ENCODE data around the gene GIGYF2. TPM values are rescaled to one million over a fixed set of nuclear protein-coding genes. Genes with fewer than 3 reads are reported as not detected.

The GIGYF2 gene
- total and polyA plus RNA-seq, 4 donors, result 10.6 to 50.5 (median 26.7) TPM

DNA sequence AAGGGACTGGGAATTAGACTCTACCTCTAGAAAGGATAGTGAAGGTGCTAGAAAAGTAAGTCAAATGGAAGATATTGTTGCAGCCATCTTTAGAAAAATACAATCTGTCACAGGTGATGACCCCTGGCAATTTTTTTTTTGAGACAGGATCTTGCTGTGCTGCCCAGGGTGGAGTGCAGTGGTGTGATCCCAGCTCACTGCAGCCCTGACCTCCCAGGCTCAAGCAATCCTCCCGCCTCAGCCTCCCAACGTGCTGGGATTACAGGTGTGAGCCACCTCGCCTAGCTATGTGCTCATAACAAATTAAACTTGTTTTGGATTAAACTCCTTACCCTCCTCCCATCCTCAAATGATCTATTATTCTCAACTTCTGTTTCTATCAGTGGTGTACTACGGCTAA is 3.8 kb upstream of the GIGYF2 start:
- Histone ChIP-seq H3K27me3 (ENCODE audit: control insufficient read depth in 4 of 4, insufficient read depth in 4 of 4, low read length in 3 of 4) (no peaks in the 10 kb centered on the region), H3K9me3 (ENCODE audit: control insufficient read depth in 4 of 4, low read length in 3 of 4) (no peaks in the 10 kb centered on the region), H3K4me1 (ENCODE audit: control insufficient read depth in 4 of 4, insufficient read depth in 4 of 4, low read length in 3 of 4) (peaks cover 1 to 11% (median 4%) of the 10 kb centered on the region in 4 donors), H3K9ac (ENCODE audit: low read depth in 1 of 2, low read length in 2 of 2) (no peak overlapping the region), H3K27ac (ENCODE audit: low read depth in 1 of 2, low read length in 2 of 2) (no peak overlapping the region), H3K36me3 (ENCODE audit: control insufficient read depth in 4 of 4, insufficient read depth in 3 of 4, low read depth in 1 of 4, low read length in 3 of 4) (no peaks in the 10 kb centered on the region), H3K4me3 (ENCODE audit: low read depth in 1 of 3, low read length in 3 of 3) (no peak overlapping the region)
- 94% methylated on average over 4 of the region's 4 CpGs for WGBS
- TF ChIP-seq JUND (IDR thresholded peaks at IDR 0.05), result no peak
- TF ChIP-seq HNF4A (conservative IDR thresholded peaks at IDR 0.05), result no peak
- TF ChIP-seq SP1 (IDR thresholded peaks at IDR 0.05), result no peak
- TF ChIP-seq TAF1 (conservative IDR thresholded peaks at IDR 0.05), result no peak
- no peak for DNase-seq (ENCODE audit: low spot score)

DNA sequence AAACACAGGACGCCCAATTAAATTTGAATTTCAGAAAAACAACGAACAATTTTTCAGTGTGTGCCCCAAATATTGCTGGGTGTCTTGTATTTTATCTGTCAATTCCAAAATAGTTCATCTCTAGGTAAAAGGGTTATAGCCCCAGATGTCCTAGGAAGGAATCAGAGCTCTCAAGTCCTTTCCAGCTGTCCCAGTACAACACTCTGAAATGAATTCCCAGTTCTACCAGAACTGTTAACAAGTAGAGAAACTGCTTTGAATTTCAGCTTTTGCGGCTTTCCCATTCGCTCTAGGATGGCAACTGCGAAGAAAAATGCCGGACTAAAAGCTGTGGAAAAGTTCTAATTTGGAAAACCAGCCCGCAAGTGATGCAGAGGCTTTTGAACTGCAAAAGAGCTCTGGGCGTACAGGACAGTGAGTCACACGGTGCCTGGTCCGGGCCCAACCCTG is 497 bp upstream of the GIGYF2 start:
- H3K4me1 ChIP-seq (ENCODE audit: control insufficient read depth in 4 of 4, insufficient read depth in 4 of 4, low read length in 3 of 4), result peaks cover 4 to 32% (median 17%) of the 10 kb centered on the region in 4 donors
- peak overlapping the region in 1 of 3 donors; percentile 74 for H3K4me3 ChIP-seq (ENCODE audit: low read depth in 1 of 3, low read length in 3 of 3)
- peak overlapping the region; percentile 96 to 98 for H3K27ac ChIP-seq (ENCODE audit: low read depth in 1 of 2, low read length in 2 of 2)
- H3K9me3 ChIP-seq (ENCODE audit: control insufficient read depth in 4 of 4, low read length in 3 of 4), result no peaks in the 10 kb centered on the region
- no peak for DNase-seq (ENCODE audit: low spot score)
- 51% methylated on average over 10 of the region's 10 CpGs for WGBS
- H3K27me3 ChIP-seq (ENCODE audit: control insufficient read depth in 4 of 4, insufficient read depth in 4 of 4, low read length in 3 of 4), result no peaks in the 10 kb centered on the region
- no peak for TF ChIP-seq EGR1 (IDR thresholded peaks at IDR 0.05; ENCODE audit: low read depth in 2 of 2)
- TF ChIP-seq FOXA2 (IDR thresholded peaks at IDR 0.05), result no peak
- TF ChIP-seq GABPA (IDR thresholded peaks at IDR 0.05 in 1 of 2, conservative IDR thresholded peaks at IDR 0.05 in 1 of 2), result no peak
- TF ChIP-seq TAF1 (conservative IDR thresholded peaks at IDR 0.05), result no peak
- peak; percentile 84 to 91 for TF ChIP-seq JUND (IDR thresholded peaks at IDR 0.05)
- no peak for TF ChIP-seq YY1 (IDR thresholded peaks at IDR 0.05)
- TF ChIP-seq, protein P1, sequence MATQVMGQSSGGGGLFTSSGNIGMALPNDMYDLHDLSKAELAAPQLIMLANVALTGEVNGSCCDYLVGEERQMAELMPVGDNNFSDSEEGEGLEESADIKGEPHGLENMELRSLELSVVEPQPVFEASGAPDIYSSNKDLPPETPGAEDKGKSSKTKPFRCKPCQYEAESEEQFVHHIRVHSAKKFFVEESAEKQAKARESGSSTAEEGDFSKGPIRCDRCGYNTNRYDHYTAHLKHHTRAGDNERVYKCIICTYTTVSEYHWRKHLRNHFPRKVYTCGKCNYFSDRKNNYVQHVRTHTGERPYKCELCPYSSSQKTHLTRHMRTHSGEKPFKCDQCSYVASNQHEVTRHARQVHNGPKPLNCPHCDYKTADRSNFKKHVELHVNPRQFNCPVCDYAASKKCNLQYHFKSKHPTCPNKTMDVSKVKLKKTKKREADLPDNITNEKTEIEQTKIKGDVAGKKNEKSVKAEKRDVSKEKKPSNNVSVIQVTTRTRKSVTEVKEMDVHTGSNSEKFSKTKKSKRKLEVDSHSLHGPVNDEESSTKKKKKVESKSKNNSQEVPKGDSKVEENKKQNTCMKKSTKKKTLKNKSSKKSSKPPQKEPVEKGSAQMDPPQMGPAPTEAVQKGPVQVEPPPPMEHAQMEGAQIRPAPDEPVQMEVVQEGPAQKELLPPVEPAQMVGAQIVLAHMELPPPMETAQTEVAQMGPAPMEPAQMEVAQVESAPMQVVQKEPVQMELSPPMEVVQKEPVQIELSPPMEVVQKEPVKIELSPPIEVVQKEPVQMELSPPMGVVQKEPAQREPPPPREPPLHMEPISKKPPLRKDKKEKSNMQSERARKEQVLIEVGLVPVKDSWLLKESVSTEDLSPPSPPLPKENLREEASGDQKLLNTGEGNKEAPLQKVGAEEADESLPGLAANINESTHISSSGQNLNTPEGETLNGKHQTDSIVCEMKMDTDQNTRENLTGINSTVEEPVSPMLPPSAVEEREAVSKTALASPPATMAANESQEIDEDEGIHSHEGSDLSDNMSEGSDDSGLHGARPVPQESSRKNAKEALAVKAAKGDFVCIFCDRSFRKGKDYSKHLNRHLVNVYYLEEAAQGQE (IDR thresholded peaks at IDR 0.05), result peak; percentile 67
- no peak for TF ChIP-seq FOXA1 (IDR thresholded peaks at IDR 0.05)
- TF ChIP-seq HNF4A (conservative IDR thresholded peaks at IDR 0.05), result peak in 1 of 2 donors; percentile 60
- TF ChIP-seq, protein P2, sequence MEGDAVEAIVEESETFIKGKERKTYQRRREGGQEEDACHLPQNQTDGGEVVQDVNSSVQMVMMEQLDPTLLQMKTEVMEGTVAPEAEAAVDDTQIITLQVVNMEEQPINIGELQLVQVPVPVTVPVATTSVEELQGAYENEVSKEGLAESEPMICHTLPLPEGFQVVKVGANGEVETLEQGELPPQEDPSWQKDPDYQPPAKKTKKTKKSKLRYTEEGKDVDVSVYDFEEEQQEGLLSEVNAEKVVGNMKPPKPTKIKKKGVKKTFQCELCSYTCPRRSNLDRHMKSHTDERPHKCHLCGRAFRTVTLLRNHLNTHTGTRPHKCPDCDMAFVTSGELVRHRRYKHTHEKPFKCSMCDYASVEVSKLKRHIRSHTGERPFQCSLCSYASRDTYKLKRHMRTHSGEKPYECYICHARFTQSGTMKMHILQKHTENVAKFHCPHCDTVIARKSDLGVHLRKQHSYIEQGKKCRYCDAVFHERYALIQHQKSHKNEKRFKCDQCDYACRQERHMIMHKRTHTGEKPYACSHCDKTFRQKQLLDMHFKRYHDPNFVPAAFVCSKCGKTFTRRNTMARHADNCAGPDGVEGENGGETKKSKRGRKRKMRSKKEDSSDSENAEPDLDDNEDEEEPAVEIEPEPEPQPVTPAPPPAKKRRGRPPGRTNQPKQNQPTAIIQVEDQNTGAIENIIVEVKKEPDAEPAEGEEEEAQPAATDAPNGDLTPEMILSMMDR (IDR thresholded peaks at IDR 0.05; ENCODE audit: low read depth, low read length, missing input control), result no peak
- no peak for TF ChIP-seq HNF4G (IDR thresholded peaks at IDR 0.05)
- no peak for TF ChIP-seq SP1 (IDR thresholded peaks at IDR 0.05)
- TF ChIP-seq, protein P3, sequence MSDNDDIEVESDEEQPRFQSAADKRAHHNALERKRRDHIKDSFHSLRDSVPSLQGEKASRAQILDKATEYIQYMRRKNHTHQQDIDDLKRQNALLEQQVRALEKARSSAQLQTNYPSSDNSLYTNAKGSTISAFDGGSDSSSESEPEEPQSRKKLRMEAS (IDR thresholded peaks at IDR 0.05), result no peak
- TF ChIP-seq, protein P4, sequence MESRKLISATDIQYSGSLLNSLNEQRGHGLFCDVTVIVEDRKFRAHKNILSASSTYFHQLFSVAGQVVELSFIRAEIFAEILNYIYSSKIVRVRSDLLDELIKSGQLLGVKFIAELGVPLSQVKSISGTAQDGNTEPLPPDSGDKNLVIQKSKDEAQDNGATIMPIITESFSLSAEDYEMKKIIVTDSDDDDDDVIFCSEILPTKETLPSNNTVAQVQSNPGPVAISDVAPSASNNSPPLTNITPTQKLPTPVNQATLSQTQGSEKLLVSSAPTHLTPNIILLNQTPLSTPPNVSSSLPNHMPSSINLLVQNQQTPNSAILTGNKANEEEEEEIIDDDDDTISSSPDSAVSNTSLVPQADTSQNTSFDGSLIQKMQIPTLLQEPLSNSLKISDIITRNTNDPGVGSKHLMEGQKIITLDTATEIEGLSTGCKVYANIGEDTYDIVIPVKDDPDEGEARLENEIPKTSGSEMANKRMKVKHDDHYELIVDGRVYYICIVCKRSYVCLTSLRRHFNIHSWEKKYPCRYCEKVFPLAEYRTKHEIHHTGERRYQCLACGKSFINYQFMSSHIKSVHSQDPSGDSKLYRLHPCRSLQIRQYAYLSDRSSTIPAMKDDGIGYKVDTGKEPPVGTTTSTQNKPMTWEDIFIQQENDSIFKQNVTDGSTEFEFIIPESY (IDR thresholded peaks at IDR 0.05), result no peak
- peak in 1 of 2 donors; percentile 33 for TF ChIP-seq RAD21 (IDR thresholded peaks at IDR 0.05)
- TF ChIP-seq RXRA (IDR thresholded peaks at IDR 0.05), result no peak
- TF ChIP-seq, protein P5, sequence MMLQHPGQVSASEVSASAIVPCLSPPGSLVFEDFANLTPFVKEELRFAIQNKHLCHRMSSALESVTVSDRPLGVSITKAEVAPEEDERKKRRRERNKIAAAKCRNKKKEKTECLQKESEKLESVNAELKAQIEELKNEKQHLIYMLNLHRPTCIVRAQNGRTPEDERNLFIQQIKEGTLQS (IDR thresholded peaks at IDR 0.05), result peak; percentile 40
- no peak for TF ChIP-seq NR2F2 (IDR thresholded peaks at IDR 0.05)
- H3K9ac ChIP-seq (ENCODE audit: low read depth in 1 of 2, low read length in 2 of 2), result peak overlapping the region in 1 of 2 donors; percentile 21
- no peaks in the 10 kb centered on the region for H3K36me3 ChIP-seq (ENCODE audit: control insufficient read depth in 4 of 4, insufficient read depth in 3 of 4, low read depth in 1 of 4, low read length in 3 of 4)
